ENCODE data around the gene KCNG2. TPM values are rescaled to one million over a fixed set of nuclear protein-coding genes. Genes with fewer than 3 reads are reported as not detected.
A peak's percentile ranks its signal among the peaks of the same experiment; 100 is the strongest.

Gene KCNG2
- total RNA-seq, 1 donor, result not detected

DNA sequence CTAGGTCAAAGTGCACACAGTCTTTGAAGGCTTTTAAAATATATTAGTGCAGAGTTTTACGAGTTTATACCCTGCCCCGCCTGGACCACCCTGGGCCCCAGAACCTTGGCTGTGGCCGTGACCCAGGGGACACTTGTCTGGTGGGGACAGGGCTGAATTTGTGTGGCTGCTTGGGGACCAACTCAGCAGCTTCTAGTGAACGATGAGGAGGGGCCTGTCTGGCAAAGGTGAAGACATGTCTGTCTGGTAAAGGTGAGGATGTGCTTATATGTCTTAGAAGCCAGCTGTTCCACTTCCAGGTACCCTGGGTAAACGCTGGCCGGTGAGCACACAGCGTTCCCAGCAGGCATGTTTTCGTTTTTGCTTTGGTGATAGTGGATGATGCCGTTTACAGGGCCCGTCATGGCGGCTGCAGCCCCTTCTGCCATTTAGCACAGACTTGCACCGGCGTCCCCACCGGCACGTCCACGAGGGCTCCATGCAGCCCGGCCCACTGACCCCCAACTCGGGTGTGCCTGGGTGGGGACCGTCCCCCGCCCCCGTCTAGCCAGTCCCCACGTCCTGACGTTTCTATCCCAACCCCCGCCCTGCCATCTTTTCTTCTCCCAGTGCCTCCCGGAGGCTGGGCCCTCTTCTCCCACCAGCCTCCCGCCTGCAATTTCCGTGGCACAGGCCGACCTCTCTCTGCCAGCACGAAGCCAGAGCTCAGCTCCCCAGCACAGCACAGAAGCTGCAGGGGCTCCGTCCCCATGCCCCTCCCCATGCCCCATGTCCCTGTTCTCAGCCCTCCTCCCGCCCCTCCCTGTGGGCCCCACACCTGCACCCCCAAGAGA, 85.9 kb downstream of the KCNG2 start:
- H2AFZ ChIP-seq (ENCODE audit: low read length), result no peak overlapping the region

DNA sequence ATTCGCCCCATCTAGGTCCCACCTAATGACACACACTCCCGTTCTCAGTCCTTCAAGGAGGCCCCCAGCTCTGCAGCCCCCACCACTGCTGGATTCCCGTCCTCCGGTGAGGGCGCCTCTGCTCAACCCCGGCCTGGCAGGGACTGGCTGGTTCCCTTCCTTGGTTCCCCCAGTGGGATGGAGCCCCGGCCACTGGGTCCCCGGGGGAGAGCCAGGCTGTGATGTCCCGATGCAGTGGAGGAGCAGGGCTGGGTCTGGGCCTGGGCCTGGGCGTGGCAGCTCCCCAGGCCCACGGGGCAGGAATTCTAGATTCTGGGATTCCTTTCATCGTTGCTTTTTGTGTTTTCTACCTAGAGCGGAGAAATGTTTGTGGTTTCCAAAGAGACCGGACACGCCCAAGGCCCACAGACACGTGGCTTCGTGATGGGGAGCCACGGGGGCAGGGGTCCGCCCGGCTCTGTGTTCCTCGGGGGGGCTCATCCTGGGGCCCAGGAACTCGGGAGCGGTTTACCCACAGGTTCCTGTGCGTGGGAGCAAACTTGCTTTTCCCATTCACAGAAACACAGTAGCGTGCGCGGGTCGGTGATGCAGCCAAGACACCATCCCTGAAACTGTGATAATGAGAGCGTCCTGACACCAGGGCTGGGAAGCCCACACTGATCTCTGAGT, 86.7 kb downstream of the KCNG2 start:
- Histone ChIP-seq H3K9me3 (ENCODE audit: low read depth, low read length) (peaks cover under 1% of the 10 kb centered on the region), H3K79me2 (ENCODE audit: insufficient read depth, low read length) (no peaks in the 10 kb centered on the region), H3K27me3 (ENCODE audit: insufficient read depth, low read length) (no peaks in the 10 kb centered on the region), H3K4me2 (ENCODE audit: insufficient read depth, low read length) (no peak overlapping the region), H3K27ac (ENCODE audit: low read depth, low read length) (no peak overlapping the region), H4K20me1 (ENCODE audit: insufficient read depth, low read length) (no peaks in the 10 kb centered on the region), H2AFZ (ENCODE audit: low read length) (no peak overlapping the region), H3K4me1 (ENCODE audit: insufficient read depth, low read length) (no peaks in the 10 kb centered on the region), H3K36me3 (ENCODE audit: insufficient read depth, low read length) (no peaks in the 10 kb centered on the region), H3K4me3 (ENCODE audit: insufficient read depth, low read length) (no peak overlapping the region)
- TF ChIP-seq, protein P1, sequence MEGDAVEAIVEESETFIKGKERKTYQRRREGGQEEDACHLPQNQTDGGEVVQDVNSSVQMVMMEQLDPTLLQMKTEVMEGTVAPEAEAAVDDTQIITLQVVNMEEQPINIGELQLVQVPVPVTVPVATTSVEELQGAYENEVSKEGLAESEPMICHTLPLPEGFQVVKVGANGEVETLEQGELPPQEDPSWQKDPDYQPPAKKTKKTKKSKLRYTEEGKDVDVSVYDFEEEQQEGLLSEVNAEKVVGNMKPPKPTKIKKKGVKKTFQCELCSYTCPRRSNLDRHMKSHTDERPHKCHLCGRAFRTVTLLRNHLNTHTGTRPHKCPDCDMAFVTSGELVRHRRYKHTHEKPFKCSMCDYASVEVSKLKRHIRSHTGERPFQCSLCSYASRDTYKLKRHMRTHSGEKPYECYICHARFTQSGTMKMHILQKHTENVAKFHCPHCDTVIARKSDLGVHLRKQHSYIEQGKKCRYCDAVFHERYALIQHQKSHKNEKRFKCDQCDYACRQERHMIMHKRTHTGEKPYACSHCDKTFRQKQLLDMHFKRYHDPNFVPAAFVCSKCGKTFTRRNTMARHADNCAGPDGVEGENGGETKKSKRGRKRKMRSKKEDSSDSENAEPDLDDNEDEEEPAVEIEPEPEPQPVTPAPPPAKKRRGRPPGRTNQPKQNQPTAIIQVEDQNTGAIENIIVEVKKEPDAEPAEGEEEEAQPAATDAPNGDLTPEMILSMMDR (IDR thresholded peaks at IDR 0.05; ENCODE audit: extremely low read depth, low read depth, low read length), result no peak
- peak; percentile 65 for DNase-seq (ENCODE audit: insufficient read length, low spot score, missing footprints)

More for the DNA sequence above, 85.9 kb downstream of the KCNG2 start:
- Histone ChIP-seq H3K9me3 (ENCODE audit: low read depth, low read length) (no peaks in the 10 kb centered on the region), H3K4me1 (ENCODE audit: insufficient read depth, low read length) (no peaks in the 10 kb centered on the region), H3K36me3 (ENCODE audit: insufficient read depth, low read length) (no peaks in the 10 kb centered on the region), H3K27ac (ENCODE audit: low read depth, low read length) (no peak overlapping the region), H3K4me2 (ENCODE audit: insufficient read depth, low read length) (no peak overlapping the region), H3K79me2 (ENCODE audit: insufficient read depth, low read length) (no peaks in the 10 kb centered on the region), H4K20me1 (ENCODE audit: insufficient read depth, low read length) (no peaks in the 10 kb centered on the region), H3K4me3 (ENCODE audit: insufficient read depth, low read length) (no peak overlapping the region), H3K27me3 (ENCODE audit: insufficient read depth, low read length) (no peaks in the 10 kb centered on the region)
- TF ChIP-seq, protein P1 (IDR thresholded peaks at IDR 0.05; ENCODE audit: extremely low read depth, low read depth, low read length), result no peak
- DNase-seq (ENCODE audit: insufficient read length, low spot score, missing footprints), result peak; percentile 58

DNA sequence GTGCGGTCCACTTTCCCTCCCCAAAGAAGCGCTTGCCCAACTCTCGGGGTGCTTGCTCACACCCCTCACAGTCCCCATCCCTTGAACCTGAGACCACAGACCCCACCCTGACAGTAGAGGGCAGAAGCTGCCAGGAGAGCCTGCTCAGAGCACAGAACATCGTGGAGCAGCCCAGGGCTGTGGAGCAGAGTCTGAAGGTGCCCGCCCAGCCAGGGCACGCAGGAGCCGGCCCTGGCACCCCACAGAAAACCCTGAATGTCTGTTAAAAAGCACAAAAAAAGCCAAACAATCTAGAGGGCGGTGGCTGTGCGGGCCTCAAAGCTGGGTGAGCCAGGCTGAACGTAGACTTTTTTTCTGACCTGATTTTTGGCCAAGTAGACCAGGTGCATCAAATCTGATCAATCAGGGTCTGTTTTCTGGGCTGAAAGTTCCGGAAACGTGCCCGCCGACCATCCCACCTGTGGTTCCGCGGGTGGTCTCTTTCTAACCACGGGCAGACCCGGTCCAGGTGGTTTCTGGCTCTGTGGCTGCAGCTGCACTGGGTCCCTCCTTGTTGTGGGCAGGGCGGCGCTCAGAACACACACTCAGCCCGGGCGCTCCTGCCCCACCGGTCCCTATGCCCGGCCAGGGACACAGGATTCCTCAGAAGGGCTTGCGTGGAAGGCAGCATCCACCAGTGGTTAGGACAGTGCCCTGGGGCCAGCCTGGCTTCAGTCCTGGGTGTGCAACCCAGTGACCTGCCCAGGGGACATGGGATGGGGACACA, 87.4 kb downstream of the KCNG2 start:
- H3K27me3 ChIP-seq (ENCODE audit: insufficient read depth, low read length), result no peaks in the 10 kb centered on the region
- DNase-seq (ENCODE audit: insufficient read length, low spot score, missing footprints), result no peak
- TF ChIP-seq, protein P1 (IDR thresholded peaks at IDR 0.05; ENCODE audit: extremely low read depth, low read depth, low read length), result no peak

More for the DNA sequence above, 87.4 kb downstream of the KCNG2 start:
- no peak overlapping the region for H3K4me2 ChIP-seq (ENCODE audit: insufficient read depth, low read length)
- no peaks in the 10 kb centered on the region for H4K20me1 ChIP-seq (ENCODE audit: insufficient read depth, low read length)
- H3K9me3 ChIP-seq (ENCODE audit: low read depth, low read length), result peaks cover 3% of the 10 kb centered on the region
- H3K36me3 ChIP-seq (ENCODE audit: insufficient read depth, low read length), result no peaks in the 10 kb centered on the region
- no peak overlapping the region for H3K27ac ChIP-seq (ENCODE audit: low read depth, low read length)
- H3K79me2 ChIP-seq (ENCODE audit: insufficient read depth, low read length), result no peaks in the 10 kb centered on the region
- no peak overlapping the region for H2AFZ ChIP-seq (ENCODE audit: low read length)
- H3K4me3 ChIP-seq (ENCODE audit: insufficient read depth, low read length), result no peak overlapping the region
- no peaks in the 10 kb centered on the region for H3K4me1 ChIP-seq (ENCODE audit: insufficient read depth, low read length)
